SH-SY5Y (cell line): ENCODE measurements around the gene SMIM36.

Source experiments
- GATA2 ChIP-seq: IDR thresholded peaks from 2 replicates; pipeline ENCODE4 v1.6.1; 2011; ENCODE audit warnings: mild to moderate bottlenecking, low read depth, low read length
- GATA3 ChIP-seq: IDR thresholded peaks from 2 replicates; pipeline ENCODE4 v1.6.1; 2011; ENCODE audit warnings: low read depth, mild to moderate bottlenecking, low read length, moderate library complexity

The SMIM36 gene

GRCh38 chr17:55434721-55435120 lies 76.5 kb downstream of the SMIM36 start:
- TF ChIP-seq GATA3 (no peak), GATA2 (no peak)

DNA sequence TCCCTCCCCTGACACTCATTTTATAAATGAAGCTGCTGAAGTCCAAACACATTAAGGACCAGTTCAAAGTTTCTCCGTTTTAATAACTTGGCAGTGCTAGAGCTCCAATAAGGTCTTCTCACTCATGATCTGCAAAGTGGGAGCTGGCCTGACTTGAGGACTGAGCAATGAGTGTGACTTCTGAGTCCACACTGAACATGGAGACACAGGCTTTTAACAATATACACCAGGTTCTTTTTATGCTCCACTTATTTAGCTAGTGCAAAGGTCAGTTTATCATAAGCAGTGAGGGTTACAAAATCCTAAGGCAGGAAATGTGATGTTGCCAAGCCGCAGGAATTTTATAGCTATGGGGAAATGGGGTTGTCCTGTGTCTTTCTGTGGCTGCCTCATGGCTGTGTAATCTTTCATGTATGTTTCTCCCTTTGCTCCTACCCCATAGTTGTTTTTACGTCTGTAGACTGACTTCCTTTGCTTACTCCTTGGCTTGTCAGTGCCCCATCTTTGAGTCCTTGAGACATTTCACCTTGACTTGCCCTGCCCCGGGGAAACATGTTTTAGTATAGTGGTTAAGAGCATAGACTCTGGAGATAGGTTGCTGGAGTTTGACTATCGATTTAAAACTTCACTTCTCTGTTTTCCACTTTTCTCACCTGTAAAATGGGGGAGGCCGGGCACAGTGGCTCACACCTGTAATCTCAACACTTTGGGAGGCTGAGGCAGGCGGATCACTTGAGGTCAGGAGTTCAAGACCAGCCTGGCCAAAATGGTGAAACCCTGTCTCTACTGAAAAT lies 77.4 kb downstream of the SMIM36 start:
- TF ChIP-seq GATA2: no peak
- no peak for TF ChIP-seq GATA3

- TF ChIP-seq GATA2 (peak; percentile 5; the same call in 1 of the 2 replicates), GATA3 (no peak)
Observed at GRCh38 chr17:55433029-55433628, 78.1 kb downstream of the SMIM36 start.

GRCh38 chr17:55432358-55433028 lies 78.8 kb downstream of the SMIM36 start:
- no peak for TF ChIP-seq GATA3
- TF ChIP-seq GATA2: no peak

- TF ChIP-seq GATA3: no peak
- no peak for TF ChIP-seq GATA2
Observed at GRCh38 chr17:55430541-55431288, 80.5 kb downstream of the SMIM36 start.

GRCh38 chr17:55427587-55427882 lies 83.7 kb downstream of the SMIM36 start:
- TF ChIP-seq GATA3: no peak
- TF ChIP-seq GATA2: no peak

DNA sequence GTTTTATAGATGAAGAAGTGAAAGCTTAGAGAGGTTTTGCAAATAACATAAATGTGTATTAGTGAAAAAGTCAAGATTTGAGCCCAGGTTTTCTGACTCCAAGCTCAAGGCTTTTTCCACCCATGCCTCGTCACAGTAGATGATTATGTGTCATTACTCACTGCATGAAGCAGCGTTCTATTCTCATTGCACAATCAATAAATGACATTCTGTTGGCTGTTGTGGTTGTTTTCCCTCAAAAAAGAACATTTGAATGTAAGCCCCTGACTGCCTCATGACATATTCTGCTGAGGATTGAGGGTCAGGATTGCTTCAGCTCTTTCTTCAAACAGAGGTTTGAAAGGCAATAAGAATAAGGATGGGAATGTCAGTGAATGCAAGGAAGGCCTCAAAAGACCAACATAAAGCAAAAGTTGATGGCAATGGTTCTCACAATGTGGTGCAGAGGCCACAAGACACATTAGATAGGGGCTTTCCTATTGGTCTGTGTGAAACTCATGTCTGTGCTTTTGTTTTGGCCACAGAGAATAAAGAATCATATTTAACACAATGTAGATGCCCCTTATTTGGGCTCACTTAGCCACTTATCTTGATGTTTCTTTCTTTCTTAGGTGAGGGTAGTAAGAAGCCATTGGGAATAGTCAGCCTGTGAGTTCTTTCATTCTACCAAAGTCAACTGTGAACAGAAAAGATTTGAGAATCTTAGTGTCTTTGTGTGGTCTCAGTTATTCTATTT lies 84.2 kb downstream of the SMIM36 start:
- TF ChIP-seq GATA3: no peak
- no peak for TF ChIP-seq GATA2

GRCh38 chr17:55424893-55425540 lies 86.2 kb downstream of the SMIM36 start:
- no peak for TF ChIP-seq GATA2
- no peak for TF ChIP-seq GATA3

- TF ChIP-seq GATA2 (no peak), GATA3 (no peak)
Observed at GRCh38 chr17:55423535-55423934, 87.7 kb downstream of the SMIM36 start.

DNA sequence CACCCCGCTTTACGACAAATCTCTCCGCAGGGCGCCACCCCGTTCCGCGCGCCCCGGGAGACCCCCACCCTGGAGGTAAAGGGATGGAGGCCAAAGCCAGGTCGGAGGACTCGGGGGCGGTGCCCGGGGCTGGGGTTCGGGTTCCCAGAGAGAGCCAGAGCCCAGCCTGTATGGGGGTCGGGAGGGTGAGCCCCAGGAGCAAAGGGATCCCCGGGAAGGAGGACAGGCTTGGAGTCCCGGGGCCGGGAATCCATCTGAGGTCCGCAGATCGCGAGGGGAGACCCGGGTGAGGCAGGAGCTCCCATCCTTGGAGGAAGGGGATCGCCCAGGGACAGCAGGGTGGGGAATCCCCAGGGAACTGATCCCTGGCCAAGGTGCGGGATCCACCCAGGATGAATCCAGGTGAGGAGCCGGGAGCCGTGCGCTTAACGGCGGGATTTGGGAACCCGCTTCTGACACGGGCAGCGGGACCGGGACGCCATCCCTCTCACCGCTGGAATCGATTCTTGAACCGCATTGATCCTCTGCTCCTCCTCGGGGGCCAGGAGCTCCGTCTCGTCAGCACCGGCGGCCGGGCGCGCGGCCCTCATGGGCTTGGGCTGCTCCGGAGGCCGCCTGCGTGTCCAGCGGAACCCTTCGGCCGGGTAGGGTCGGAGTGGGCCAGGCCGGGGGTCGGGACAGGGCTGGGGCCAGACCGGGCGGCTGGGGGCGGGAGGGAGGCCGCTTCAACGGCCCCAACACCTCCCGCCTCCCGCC lies 89.9 kb downstream of the SMIM36 start, which contains the start of gene MMD:
Gene MMD (minus strand): TSS at position 657 of the 756 bp plus-strand sequence. CDS start 140 bp downstream, at position 517.
- TF ChIP-seq GATA3 (no peak), GATA2 (no peak)

DNA sequence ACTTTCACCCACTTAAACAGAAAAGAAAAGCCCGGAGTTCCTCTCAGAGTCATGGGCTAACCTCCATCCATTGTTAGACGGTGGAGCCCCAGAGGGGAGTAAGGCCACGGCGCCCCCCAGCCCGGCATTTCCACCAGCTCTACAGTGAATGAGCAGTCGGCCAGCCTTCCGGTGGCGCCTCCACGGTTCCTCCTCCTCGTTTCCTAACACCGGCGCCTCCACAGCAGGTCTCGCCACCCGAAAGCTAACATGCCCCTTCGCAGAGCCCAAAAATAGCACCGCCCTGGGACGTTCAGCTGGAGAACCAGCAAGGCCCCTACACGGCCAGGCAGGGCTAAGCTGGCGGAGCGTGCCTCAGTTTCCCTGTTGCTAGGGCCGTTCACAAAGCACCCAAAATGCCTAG lies 90.5 kb downstream of the SMIM36 start:
- TF ChIP-seq GATA2 (no peak), GATA3 (no peak)

- TF ChIP-seq GATA2 (no peak), GATA3 (no peak)
Observed at GRCh38 chr17:55420067-55420775, 91.0 kb downstream of the SMIM36 start.
